GM20431 (cell line): ENCODE results near the gene TIMM13.

ENCODE experiments used
- in situ Hi-C: fragments of 300-500 bp; cut with MseI, MboI; formaldehyde crosslinking; loops from one replicate; pipeline ENCODE4 v1.15.0; 2020; ENCODE audit warnings: low sequenced_read_pairs; ENCODE audit not compliant: unreplicated experiment

TIMM13 gene

GRCh38 chr19:2387367-2388288 lies 39.8 kb downstream of the TIMM13 start:
- in situ Hi-C loops = no loop called here

- in situ Hi-C loops = no loop called here
Observed at GRCh38 chr19:2385053-2385721, 42.2 kb downstream of the TIMM13 start.

GRCh38 chr19:2382530-2383222 lies 44.7 kb downstream of the TIMM13 start:
- in situ Hi-C loops = no loop called here

- in situ Hi-C loops = no loop called here
Observed at GRCh38 chr19:2381148-2381820, 46.1 kb downstream of the TIMM13 start.

- in situ Hi-C loops = no loop called here
Observed at GRCh38 chr19:2380567-2380966, 46.8 kb downstream of the TIMM13 start.

GRCh38 chr19:2376784-2377519 lies 50.4 kb downstream of the TIMM13 start:
- in situ Hi-C loops = no loop called here
